CD4-positive, alpha-beta T cell treated with Interleukin-1 beta for 1 hour (primary cell): ENCODE measurements around the gene CKB.

Experiments
- DNase-seq, 2 donors: peaks; one replicate each; pipeline ENCODE4 v3.0.0-alpha.2; 2020 to 2022

CKB gene

DNA sequence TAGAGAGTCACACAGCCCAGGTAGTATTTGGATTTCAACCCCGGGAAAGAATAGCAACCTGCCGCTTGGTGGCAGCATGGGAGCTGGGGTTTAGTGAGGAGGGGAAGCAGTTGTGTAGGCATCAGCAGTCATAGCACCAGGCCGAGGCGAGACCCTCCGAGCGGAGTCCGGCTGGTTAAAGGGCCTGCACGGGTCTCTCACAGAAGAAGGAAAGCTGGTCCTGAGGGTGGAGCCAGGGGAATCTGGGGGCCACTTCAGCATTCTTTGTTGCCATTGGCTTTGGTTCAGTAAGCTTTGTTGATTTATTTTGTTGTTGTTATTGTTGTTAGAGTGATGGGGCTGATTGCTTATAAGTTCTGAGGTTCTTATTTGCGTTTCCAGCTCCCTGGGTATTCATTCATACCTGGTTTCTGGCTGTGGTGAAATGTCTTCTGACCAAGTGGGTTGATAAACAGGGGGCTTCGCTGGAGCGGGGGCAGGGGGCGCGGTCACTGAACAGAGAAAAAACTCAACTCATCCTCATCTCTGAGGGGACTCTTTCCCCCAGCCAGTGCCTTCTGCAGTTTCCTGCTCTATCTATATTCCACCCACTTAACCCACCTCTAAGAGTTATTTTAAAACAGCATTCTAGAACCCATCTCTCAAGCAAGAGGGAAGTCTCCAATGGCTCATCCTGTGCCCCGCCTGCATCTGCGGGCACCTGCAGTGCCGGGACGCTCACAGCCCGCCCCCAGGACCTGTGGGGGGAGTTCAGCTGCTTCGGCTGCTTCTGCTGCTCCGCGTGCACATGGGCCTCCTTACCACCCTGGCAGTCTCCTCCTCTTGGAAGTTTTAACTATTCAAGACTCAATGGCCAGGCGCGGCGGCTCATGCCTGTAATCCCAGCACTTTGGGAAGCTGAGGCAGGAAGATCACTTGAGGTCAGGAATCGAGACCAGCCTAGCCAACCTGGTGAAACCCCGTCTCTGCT is 11.6 kb downstream of the CKB start:
- no peak for DNase-seq

GRCh38 chr14:103509864-103510723 is 12.5 kb downstream of the CKB start:
- DNase-seq: no peak

DNA sequence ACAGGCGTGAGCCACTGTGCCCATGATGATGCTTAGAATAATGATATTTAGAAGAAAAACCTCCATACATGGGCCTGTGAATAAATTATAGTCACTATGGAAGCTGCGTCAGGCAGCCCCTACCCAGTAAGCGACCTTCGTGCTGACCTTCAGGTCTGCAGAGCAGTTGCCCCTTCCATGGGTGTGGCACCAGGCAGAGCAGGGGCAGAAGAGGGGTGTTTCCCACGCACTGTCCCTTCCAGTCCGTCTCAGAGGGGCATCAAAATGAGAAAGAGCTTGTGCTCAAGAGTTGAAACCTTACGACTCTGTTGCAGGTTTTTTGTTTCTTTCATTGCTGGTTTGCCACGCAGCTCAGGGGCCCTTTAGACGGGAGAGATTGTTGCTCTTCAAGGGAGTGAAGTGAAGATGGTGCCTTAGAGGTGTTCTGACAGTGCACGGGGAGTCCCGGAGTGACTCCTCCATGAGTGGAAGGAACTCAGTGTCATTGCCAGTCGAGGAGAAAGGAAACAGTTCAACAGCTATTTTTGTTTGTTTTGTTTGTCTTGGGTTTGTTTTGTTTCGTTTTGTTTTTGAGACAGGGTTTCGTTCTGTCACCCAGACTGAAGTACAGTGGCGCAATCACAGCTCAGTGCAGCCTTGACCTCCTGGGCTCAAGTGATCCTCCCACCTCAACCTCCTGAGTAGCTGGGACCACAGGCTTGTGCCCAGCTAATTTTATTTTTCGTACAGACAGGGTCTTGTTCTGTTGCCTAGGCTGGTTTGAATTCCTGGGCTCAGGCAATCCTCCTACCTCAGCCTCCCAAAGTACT is 13.9 kb downstream of the CKB start:
- no peak for DNase-seq

DNA sequence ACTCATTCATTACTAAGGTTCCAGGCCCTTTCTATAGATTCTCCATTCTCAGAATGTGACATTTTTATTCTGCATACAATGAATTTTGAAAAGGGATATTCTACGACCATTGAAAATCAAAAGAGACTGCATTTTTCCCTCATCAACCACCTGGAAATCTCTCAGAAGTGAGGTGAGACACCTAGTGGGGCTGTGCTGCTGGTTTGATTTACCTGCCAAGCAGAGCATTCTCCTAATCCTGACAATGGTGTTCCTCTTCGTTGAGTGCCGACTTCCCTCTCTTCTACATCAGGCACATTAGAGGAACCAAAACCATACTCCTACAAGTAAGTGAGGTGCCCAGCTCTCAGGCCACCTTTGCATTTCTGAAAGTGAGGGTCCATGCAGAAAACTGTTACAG is 14.9 kb downstream of the CKB start:
- no peak for DNase-seq

DNA sequence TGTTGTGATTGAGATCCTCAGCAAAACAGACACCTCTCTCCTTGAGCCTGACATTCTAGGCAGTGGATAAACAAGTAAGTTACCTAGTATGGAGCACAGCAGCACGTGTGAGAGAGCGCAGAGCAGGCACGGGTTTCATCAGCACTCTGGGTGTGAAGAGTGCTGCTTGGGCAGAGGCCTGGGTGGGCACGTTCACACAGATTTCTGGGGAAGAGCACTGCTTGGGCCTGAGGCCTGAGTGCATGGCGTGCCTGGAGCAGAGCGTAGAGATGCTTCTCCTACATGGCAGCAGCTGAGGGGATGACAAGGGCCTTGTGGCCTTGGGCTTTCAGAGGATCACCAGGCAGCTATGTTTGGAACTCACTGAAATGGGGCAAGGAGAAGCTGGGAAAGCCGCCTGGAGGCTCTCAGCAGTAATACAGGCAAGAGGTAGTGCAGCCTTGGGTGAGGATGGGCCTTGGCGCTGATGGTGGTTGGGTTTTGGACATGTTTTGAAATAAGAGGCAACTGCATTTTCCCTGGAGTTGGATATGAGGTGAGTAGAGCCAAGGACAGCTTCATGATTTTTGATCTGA is 17.6 kb downstream of the CKB start:
- no peak for DNase-seq

DNA sequence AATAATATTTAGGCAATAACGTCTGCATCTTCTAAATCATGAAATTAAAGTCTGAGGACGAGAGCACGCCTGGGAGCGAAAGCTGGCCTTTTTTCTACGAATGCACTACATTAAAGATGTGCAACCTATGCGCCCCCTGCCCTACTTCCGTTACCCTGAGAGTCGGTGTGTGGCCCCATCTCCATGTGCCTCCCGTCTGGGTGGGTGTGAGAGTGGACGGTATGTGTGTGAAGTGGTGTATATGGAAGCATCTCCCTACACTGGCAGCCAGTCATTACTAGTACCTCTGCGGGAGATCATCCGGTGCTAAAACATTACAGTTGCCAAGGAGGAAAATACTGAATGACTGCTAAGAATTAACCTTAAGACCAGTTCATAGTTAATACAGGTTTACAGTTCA is 19.3 kb downstream of the CKB start:
- no peak for DNase-seq

DNA sequence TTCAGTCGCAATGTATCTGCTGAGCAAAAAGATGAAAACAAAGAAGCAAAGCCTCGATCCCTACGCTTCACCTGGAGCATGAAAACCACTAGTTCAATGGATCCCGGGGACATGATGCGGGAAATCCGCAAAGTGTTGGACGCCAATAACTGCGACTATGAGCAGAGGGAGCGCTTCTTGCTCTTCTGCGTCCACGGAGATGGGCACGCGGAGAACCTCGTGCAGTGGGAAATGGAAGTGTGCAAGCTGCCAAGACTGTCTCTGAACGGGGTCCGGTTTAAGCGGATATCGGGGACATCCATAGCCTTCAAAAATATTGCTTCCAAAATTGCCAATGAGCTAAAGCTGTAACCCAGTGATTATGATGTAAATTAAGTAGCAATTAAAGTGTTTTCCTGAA is 19.8 kb downstream of the CKB start:
- no peak for DNase-seq

DNA sequence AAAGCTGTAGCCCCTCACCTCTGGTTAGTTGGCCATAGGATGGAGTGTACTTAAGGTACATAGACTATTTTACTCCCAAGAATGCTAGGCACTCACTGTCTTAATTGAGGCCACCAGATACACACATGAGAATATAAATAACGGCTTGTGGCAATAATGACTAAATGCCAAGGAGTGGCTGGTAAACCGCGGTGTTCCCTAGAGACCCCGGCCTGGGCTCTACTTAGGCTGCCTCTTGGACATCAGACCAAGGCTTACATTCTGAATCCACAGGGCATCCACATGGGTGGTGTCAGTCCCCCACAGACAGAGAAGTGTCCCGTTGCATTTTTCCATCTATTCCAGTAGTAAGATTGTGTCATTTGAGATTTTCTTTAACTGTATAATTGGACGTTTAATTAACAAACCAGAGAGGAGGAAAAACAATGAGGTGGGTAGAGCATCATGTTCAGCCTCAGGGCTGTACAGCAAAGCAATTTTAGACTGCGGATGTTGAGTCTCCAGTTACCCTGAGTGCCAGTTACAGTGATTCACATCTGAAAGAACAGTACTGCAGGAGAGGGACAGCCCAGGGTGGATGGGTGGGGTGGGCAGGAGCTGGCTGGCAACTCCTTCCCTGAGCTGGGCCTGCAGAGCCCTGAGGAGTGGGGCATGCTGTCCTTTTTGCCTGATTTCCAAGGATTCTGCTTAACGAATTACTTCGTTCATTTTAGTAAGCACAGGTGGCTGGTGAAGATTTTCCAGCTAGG is 20.5 kb downstream of the CKB start:
- no peak for DNase-seq

GRCh38 chr14:103501041-103501870 is 21.4 kb downstream of the CKB start:
- no peak for DNase-seq

GRCh38 chr14:103500148-103500990 is 22.3 kb downstream of the CKB start:
- DNase-seq: peak; percentile 72 to 73

DNA sequence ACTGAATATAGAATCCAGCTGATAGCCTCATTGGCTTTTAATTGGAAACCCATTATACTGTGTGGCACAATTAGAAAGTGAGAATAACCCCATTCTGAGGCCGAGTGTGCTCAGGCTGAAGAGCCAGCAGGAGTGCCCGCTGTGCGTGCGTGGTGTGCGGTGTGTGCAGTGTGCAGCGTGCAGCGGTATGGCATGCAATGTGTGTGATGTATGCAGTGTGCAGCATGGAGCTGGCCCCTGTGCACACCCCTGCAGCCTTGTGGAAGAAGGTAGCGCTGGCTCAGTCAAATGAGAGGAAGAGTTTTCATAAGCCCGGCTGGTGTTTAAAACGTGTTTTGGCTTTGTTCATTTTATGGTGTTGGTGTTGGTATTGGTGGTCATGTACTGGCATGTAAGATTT is 22.9 kb downstream of the CKB start:
- DNase-seq: no peak

GRCh38 chr14:103496776-103497175 is 25.9 kb downstream of the CKB start:
- no peak for DNase-seq

DNA sequence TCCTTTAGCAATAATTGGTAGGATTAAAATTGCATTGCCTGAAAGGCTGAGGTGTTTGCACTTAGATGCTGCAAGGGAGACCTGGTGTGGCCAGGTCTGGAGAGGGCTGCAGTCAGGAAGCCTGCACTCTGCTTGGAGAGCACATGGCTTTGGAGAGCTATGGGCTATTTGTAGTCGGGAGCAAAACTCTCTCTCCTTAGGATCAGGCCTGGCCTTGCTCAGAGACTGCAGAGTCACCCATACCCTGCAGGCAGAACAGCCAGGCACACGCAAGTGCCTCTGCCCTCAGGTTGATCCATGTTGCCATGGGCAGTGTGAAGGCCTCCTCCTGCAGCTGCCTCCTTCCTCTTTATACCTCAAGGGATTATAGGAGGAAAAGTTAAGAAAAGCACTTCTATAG is 26.8 kb downstream of the CKB start:
- DNase-seq: no peak

- no peak for DNase-seq
Observed at GRCh38 chr14:103492156-103492925, 30.3 kb downstream of the CKB start.

DNA sequence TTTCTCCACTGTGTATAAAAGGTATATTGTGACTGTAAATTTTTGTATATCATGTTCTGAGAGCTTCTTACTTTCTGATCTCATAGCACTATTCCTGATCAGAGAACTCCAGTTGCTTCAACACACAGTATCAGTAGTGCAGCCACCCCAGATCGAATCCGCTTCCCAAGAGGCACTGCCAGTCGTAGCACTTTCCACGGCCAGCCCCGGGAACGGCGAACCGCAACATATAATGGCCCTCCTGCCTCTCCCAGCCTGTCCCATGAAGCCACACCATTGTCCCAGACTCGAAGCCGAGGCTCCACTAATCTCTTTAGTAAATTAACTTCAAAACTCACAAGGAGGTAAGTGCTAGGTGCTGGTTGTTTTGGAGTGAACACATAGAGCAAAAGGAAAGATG is 30.9 kb downstream of the CKB start:
- no peak for DNase-seq

GRCh38 chr14:103489621-103490020 is 33.0 kb downstream of the CKB start:
- DNase-seq: no peak

DNA sequence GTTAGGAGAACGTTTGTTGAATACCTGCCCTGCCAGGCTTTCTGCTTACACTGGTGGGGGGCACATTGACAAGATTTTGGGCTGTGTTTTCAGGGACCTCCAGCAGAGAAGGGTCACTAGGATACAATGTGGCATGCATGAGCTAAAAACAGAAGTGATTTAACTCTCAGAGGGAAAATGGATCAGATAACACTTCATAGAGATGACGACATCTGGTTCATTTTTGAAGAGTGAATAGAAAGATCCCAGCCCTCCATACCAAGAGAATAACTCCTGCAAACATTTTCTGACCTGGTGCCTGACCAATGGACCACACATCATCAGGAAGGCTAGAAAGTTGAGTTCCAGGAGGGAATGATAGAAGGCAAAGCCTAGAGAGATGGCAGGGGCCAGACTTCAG is 33.7 kb downstream of the CKB start:
- no peak for DNase-seq

- DNase-seq: no peak
Observed at GRCh38 chr14:103488071-103488470, 34.6 kb downstream of the CKB start.

GRCh38 chr14:103485504-103485903 is 37.1 kb downstream of the CKB start:
- DNase-seq: no peak
